Loucy (cell line): ENCODE measurements around the gene IGHMBP2.

Experiments
- EZH2phosphoT487 ChIP-seq: fragments of 200-600 bp; IDR thresholded peaks from 2 replicates; pipeline ENCODE4 v1.6.1; 2018; ENCODE audit warnings: antibody characterized with exemption, mild to moderate bottlenecking, moderate library complexity, borderline replicate concordance
- TF ChIP-seq, protein P1 (sequence below): fragments of 200-600 bp; sonication (generic); conservative IDR thresholded peaks from 2 replicates; pipeline ENCODE4 v1.5.1; 2014; ENCODE audit warnings: mild to moderate bottlenecking, antibody characterized with exemption, low read length

GRCh38 chr11:68959465-68960293 is 56.0 kb downstream of the IGHMBP2 start:
- TF ChIP-seq, protein P1, sequence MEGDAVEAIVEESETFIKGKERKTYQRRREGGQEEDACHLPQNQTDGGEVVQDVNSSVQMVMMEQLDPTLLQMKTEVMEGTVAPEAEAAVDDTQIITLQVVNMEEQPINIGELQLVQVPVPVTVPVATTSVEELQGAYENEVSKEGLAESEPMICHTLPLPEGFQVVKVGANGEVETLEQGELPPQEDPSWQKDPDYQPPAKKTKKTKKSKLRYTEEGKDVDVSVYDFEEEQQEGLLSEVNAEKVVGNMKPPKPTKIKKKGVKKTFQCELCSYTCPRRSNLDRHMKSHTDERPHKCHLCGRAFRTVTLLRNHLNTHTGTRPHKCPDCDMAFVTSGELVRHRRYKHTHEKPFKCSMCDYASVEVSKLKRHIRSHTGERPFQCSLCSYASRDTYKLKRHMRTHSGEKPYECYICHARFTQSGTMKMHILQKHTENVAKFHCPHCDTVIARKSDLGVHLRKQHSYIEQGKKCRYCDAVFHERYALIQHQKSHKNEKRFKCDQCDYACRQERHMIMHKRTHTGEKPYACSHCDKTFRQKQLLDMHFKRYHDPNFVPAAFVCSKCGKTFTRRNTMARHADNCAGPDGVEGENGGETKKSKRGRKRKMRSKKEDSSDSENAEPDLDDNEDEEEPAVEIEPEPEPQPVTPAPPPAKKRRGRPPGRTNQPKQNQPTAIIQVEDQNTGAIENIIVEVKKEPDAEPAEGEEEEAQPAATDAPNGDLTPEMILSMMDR: no peak
- TF ChIP-seq EZH2phosphoT487: no peak
